CD14-positive monocyte (primary cell): ENCODE data around the gene SPIRE2. TPM values are rescaled to one million over a fixed set of nuclear protein-coding genes. Genes with fewer than 3 reads are reported as not detected.

Source experiments
- DNase-seq, 3 donors: peaks; one replicate each; pipeline ENCODE4 v3.0.0-alpha.2; 2011 to 2022
- H2AFZ ChIP-seq: 2 replicates; pipeline ENCODE4 v1.6.0; 2012; ENCODE audit warnings: mild to moderate bottlenecking, low read depth, low read length, inconsistent platforms; ENCODE audit not compliant: insufficient read depth, poor library complexity, severe bottlenecking
- H3K27ac ChIP-seq, 2 donors: 1 replicate in 1 of 2; 2 replicates in 1 of 2; pipeline ENCODE4 v1.5.1; 2012 to 2013; ENCODE audit warnings: low read length in 2 of 2, control low read depth in 1 of 2, inconsistent platforms in 1 of 2, low read depth in 1 of 2, mild to moderate bottlenecking in 1 of 2
- H3K27me3 ChIP-seq, 2 donors: one replicate each; pipeline versions ENCODE4 v1.6.0 to v1.6.1; 2011 to 2013; ENCODE audit warnings: low read length in 2 of 2; ENCODE audit not compliant: control insufficient read depth in 2 of 2, insufficient read depth in 2 of 2
- H3K36me3 ChIP-seq, 2 donors: replicated peaks in 1 of 2; 1 replicate in 1 of 2; 2 replicates in 1 of 2; pipeline versions ENCODE4 v1.5.1 to v1.6.1; 2012 to 2013; ENCODE audit warnings: low read length in 2 of 2, control low read depth in 1 of 2, inconsistent platforms in 1 of 2, mild to moderate bottlenecking in 1 of 2; ENCODE audit not compliant: insufficient read depth in 2 of 2, control insufficient read depth in 1 of 2
- H3K4me1 ChIP-seq, 2 donors: 1 replicate in 1 of 2; 2 replicates in 1 of 2; pipeline versions ENCODE4 v1.5.1 to v1.6.1; 2012 to 2013; ENCODE audit warnings: low read length in 2 of 2, control low read depth in 1 of 2, inconsistent platforms in 1 of 2, mild to moderate bottlenecking in 1 of 2, moderate library complexity in 1 of 2; ENCODE audit not compliant: insufficient read depth in 2 of 2, control insufficient read depth in 1 of 2
- H3K4me2 ChIP-seq: replicated peaks from 2 replicates; pipeline ENCODE3; 2012; ENCODE audit warnings: low read length, moderate library complexity, mild to moderate bottlenecking; ENCODE audit not compliant: poor library complexity, severe bottlenecking; ENCODE audit errors: extremely low read depth
- H3K4me3 ChIP-seq, 3 experiments: fragments of 200-600 bp in 1 of 3; sonication (generic) in 1 of 3; replicated peaks in 1 of 3; 1 replicate in 2 of 3; 2 replicates in 1 of 3; pipeline ENCODE4 v1.5.1; 2011 to 2013; ENCODE audit warnings: low read length in 3 of 3, mild to moderate bottlenecking in 3 of 3, control low read depth in 2 of 3, low read depth in 2 of 3, inconsistent platforms in 1 of 3, moderate library complexity in 1 of 3
- H3K79me2 ChIP-seq: 2 replicates; pipeline ENCODE4 v1.6.0; 2012; ENCODE audit warnings: mild to moderate bottlenecking, control low read depth, inconsistent platforms, low read length, moderate library complexity; ENCODE audit not compliant: insufficient read depth
- H3K9ac ChIP-seq: 2 replicates; pipeline ENCODE4 v1.6.0; 2017; ENCODE audit warnings: low read length, mild to moderate bottlenecking; ENCODE audit not compliant: insufficient read depth, poor library complexity, severe bottlenecking
- H3K9me3 ChIP-seq, 2 donors: replicated peaks in 1 of 2; 1 replicate in 1 of 2; 2 replicates in 1 of 2; pipeline versions ENCODE4 v1.5.1 to v1.6.1; 2012 to 2013; ENCODE audit warnings: low read length in 2 of 2, control low read depth in 1 of 2; ENCODE audit not compliant: control insufficient read depth in 1 of 2, insufficient read depth in 1 of 2
- H4K20me1 ChIP-seq: 2 replicates; pipeline ENCODE4 v1.6.0; 2012; ENCODE audit warnings: mild to moderate bottlenecking, low read length, control low read depth, moderate library complexity; ENCODE audit not compliant: insufficient read depth
- H3K27ac Mint-ChIP-seq, 7 donors: one replicate each; pipeline ENCODE4 v1.8.0; 2020; ENCODE audit warnings: mild to moderate bottlenecking in 7 of 7, mixed read lengths in 7 of 7, moderate library complexity in 6 of 7, inconsistent platforms in 2 of 7
- H3K27me3 Mint-ChIP-seq, 3 donors: one replicate each; pipeline ENCODE4 v1.8.0; 2021 to 2022; ENCODE audit warnings: low read depth in 3 of 3, mild to moderate bottlenecking in 3 of 3, mixed read lengths in 3 of 3, moderate library complexity in 3 of 3, inconsistent platforms in 1 of 3
- H3K36me3 Mint-ChIP-seq, 2 donors: one replicate each; pipeline ENCODE4 v1.8.0; 2020; ENCODE audit warnings: mixed read lengths in 2 of 2, inconsistent platforms in 1 of 2, mild to moderate bottlenecking in 1 of 2
- H3K4me1 Mint-ChIP-seq: one replicate; pipeline ENCODE4 v1.8.0; 2020; ENCODE audit warnings: mild to moderate bottlenecking, mixed read lengths
- H3K4me3 Mint-ChIP-seq, 2 donors: one replicate each; pipeline ENCODE4 v1.8.0; 2020; ENCODE audit warnings: mild to moderate bottlenecking in 2 of 2, mixed read lengths in 2 of 2, moderate library complexity in 1 of 2
- H3K9me3 Mint-ChIP-seq, 7 donors: one replicate each; pipeline ENCODE4 v1.8.0; 2020 to 2022; ENCODE audit warnings: mixed read lengths in 7 of 7, mild to moderate bottlenecking in 6 of 7, moderate library complexity in 6 of 7, inconsistent platforms in 2 of 7
- CTCF ChIP-seq: fragments of 200-600 bp; IDR thresholded peaks from one replicate; pipeline ENCODE4 v1.8.0; 2022; ENCODE audit warnings: antibody characterized with exemption, mild to moderate bottlenecking
- WGBS: methylation state at CpG from one replicate; pipeline ENCODE4 v1.1.5; 2013; ENCODE audit warnings: missing lambda C conversion rate; ENCODE audit not compliant: insufficient coverage; 5-methylcytosine and 5-hydroxymethylcytosine counted together
- intact Hi-C, 2 donors: fragments of 100-400 bp; cut with micrococcal nuclease; formaldehyde crosslinking; loops; one replicate each; pipeline versions ENCODE4 v1.15.0 to v1.15.1; 2023
- polyA plus RNA-seq, 3 donors: library from polyadenylated mRNA; depleted of rRNA in 1 of 3; unstranded in 2 of 3; stranded (reverse) in 1 of 3; fragments of 300-500 nt in 2 of 3; fragments of >200 nt in 1 of 3; fragmentation: Illumina TruSeq in 2 of 3; gene quantifications; 1 replicate in 2 of 3; 2 replicates in 1 of 3; pipeline ENCODE4 v1.2.3, GENCODE V29; 2012 to 2021

Gene SPIRE2
- polyA plus RNA-seq, 3 donors, result 0.09 to 1.2 TPM; not detected in 1

GRCh38 chr16:89887243-89887642 lies 59.0 kb downstream of the SPIRE2 start:
- no peaks in the 10 kb centered on the region for H3K4me1 Mint-ChIP-seq
- H3K27ac Mint-ChIP-seq, result peak overlapping the region in 2 of 7 donors; percentile 25 to 50
- peaks cover 68 to 94% of the 10 kb centered on the region in 2 donors for H3K36me3 Mint-ChIP-seq

GRCh38 chr16:89890200-89890599 lies 61.9 kb downstream of the SPIRE2 start:
- intact Hi-C loops, result no loop called here

More at GRCh38 chr16:89887243-89887642, 59.0 kb downstream of the SPIRE2 start:
- Mint-ChIP-seq H3K27me3 (peaks cover 0 to 1% (median 0%) of the 10 kb centered on the region in 3 donors), H3K4me3 (no peak overlapping the region), H3K9me3 (no peaks in the 10 kb centered on the region)
- H3K4me3 ChIP-seq, result no peak overlapping the region
- H3K36me3 ChIP-seq, result peaks cover 83 to 98% of the 10 kb centered on the region in 2 donors
- H3K4me1 ChIP-seq, result no peaks in the 10 kb centered on the region
- no peak for TF ChIP-seq CTCF
- H3K4me2 ChIP-seq, result no peak overlapping the region
- H4K20me1 ChIP-seq, result peaks cover 70% of the 10 kb centered on the region
- intact Hi-C loops, result no loop called here
- DNase-seq, result no peak
- H3K27me3 ChIP-seq, result no peaks in the 10 kb centered on the region
- H2AFZ ChIP-seq, result no peak overlapping the region
- H3K9ac ChIP-seq, result no peak overlapping the region
- H3K79me2 ChIP-seq, result peaks cover 24% of the 10 kb centered on the region
- 96% methylated on average over 11 of the region's 14 CpGs for WGBS
- H3K27ac ChIP-seq, result no peak overlapping the region
- no peaks in the 10 kb centered on the region for H3K9me3 ChIP-seq

More at GRCh38 chr16:89890200-89890599, 61.9 kb downstream of the SPIRE2 start:
- H3K27ac Mint-ChIP-seq, result peak overlapping the region in 2 of 7 donors; percentile 35 to 57
- no peaks in the 10 kb centered on the region for H3K27me3 Mint-ChIP-seq
- H3K4me1 Mint-ChIP-seq, result no peaks in the 10 kb centered on the region
- no peak overlapping the region for H3K4me2 ChIP-seq
- TF ChIP-seq CTCF, result no peak
- peaks cover 85 to 98% of the 10 kb centered on the region in 2 donors for H3K36me3 ChIP-seq
- WGBS, result 100% methylated on average over 2 of the region's 9 CpGs
- H3K36me3 Mint-ChIP-seq, result peaks cover 69 to 93% of the 10 kb centered on the region in 2 donors
- no peaks in the 10 kb centered on the region for H3K27me3 ChIP-seq
- H3K9me3 Mint-ChIP-seq, result no peaks in the 10 kb centered on the region
- peaks cover 69% of the 10 kb centered on the region for H4K20me1 ChIP-seq
- H3K4me3 Mint-ChIP-seq, result no peak overlapping the region
- peaks cover 2% of the 10 kb centered on the region for H3K79me2 ChIP-seq
- no peak overlapping the region for H3K4me3 ChIP-seq
- no peak overlapping the region for H3K27ac ChIP-seq
- no peak for DNase-seq
- no peaks in the 10 kb centered on the region for H3K9me3 ChIP-seq
- no peaks in the 10 kb centered on the region for H3K4me1 ChIP-seq
- H3K9ac ChIP-seq, result no peak overlapping the region
- no peak overlapping the region for H2AFZ ChIP-seq
